Measurements from ENCODE around the gene SRRM4.
"Not testable (repeated sequence)": the region's sequence is repeated elsewhere in the genome, so short reads cannot be mapped to it uniquely, and the experiment has no call there.

Gene SRRM4

GRCh38 chr12:119008691-119009221 lies 27.4 kb downstream of the SRRM4 start:
- DNase-seq, result no peak

DNA sequence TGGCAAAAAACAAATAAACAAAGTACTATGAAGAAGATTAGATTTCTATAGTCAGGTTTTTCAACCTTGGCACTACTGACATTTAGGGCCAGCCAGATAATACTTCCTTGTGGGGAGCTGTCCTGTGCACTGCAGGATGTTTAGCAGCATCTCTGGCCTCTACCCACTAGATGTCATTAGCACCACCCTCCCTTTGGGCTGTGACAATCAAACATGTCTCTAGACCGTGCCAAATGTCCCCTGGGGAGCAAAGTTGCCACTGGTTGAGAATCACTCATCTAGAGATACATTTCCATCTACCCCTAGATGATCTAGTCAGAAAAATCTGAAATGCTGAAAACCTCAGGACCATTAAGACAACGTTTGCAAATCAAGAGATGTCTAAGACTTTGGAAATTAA lies 29.9 kb downstream of the SRRM4 start:
- DNase-seq, result no peak

DNA sequence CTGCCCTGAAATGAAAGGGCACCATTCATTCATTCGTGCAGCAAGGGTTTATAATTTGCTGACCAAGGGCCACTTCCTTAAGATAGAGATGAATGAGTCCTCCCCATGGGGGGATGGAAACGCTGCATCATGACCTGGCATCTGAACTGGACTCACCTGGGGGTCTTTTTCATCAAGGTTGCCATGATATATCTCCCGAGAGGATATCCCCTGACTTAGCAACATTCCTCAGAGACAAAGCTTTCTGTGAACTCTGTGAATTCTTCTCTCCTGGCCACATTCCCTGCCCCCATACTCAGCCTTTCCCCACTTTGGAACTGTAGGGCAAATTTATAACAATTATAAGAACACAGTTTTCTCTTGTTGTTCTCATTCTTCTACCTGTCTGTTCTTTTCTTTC lies 30.8 kb downstream of the SRRM4 start:
- DNase-seq, result no peak

DNA sequence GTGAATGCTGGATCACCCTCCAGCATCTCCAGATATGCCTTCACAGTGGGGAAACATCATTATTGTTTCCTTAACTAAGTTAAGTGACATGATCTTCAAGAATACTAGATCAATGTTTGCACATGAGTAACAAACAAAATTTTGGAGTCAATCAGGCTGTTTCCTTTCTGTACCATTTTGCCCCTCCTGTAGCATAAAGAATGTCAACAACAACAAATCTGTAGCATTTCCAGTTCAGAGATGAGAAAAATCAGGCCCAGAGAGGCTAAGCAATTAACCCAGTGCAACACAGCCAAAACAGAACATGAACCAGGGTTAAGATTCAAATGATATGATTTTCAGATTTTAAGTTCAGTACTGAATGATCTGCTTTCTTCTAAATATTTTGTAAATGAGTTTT lies 31.7 kb downstream of the SRRM4 start:
- DNase-seq, result no peak

GRCh38 chr12:119014368-119014767 lies 33.0 kb downstream of the SRRM4 start:
- DNase-seq, result no peak

GRCh38 chr12:119016715-119017114 lies 35.4 kb downstream of the SRRM4 start:
- no peak for DNase-seq

GRCh38 chr12:119019166-119019565 lies 37.8 kb downstream of the SRRM4 start:
- DNase-seq, result no peak

DNA sequence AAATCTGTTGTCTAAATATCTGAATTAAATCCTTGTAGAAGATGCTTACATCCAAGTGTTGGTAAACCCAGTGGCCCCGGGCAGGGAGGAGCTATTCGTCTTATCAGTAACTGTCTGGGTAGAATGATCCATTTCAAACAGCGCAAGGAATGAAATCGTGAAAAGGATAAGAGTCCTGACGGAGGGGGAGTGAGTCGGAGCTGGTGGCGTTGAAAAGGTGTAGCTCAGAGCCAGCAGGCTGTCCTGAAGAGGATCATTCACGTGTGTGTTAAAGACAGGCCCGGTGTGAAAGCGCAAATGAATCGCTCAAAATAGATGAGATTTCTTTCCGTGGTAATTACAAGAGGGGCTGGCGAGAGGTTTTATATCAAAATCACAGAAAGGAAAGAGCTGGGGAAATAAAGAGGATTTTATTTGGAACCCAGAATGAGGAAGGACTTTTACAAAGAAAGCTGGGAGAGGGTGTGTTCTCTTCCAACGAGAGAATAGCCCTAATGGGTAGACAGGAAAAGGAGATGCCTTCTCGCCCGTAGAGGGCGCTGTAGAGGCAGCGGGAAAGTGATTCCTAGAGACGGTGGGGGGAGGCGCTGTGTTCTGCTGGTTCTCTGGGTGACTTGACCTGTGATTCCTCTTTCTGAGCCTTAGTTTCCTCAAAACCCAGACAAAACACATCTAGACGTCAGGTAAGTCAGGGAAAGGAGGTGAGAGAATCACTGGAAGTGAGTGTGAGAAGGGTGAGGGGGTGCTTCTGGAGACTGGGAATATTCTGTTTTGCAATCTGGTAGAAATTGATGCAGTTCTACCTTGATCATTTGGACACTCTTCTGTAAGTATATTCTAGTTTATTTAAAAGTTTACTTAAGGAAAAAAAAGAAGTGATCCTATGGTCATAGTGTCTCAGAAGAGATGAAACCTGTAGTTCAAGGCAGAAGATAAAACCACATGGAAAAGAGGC lies 39.3 kb downstream of the SRRM4 start:
- DNase-seq, result no peak

- DNase-seq, result no peak
Measured at GRCh38 chr12:119024356-119024755, 43.0 kb downstream of the SRRM4 start.

DNA sequence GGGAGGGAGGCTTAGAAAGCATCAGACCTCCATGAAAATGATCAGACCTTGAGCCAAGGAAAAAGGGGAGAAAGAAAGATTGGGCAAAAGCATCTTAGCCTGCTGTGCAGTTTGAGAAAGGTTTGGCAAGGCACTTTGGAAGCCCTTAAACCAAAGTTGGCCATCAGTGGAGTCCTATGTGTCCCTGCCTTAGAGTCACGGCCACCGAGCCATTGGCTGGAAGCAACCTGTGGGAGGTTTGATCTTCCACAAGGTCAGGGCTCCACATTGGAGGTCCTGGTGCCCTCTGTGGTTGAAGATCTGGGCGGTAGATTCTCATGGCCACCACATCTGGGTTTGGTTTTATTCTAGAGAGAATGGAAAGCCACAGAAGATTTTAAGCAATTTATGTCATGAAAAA lies 44.4 kb downstream of the SRRM4 start:
- DNase-seq, result no peak

DNA sequence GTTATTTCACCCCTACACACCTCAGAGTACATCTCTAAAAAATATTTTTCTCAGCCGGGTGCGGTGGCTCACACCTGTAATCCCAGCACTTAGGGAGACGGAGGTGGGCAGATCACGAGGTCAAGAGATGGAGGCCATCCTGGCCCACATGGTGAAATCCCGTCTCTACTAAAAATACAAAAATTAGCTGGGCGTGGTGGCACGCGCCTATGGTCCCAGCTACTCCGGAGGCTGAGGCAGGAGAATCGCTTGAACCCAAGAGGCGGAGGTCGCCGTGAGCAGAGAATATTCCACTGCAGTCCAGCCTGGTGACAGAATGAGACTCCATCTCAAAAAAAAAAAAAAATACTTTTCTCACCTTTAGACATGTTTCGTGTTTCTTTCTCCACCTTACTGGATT lies 52.0 kb downstream of the SRRM4 start:
- not testable (repeated sequence) for DNase-seq

- DNase-seq, result peak; percentile 20
Measured at GRCh38 chr12:119036878-119037825, 55.8 kb downstream of the SRRM4 start.

- no peak for DNase-seq
Measured at GRCh38 chr12:119044094-119044493, 62.8 kb downstream of the SRRM4 start.

GRCh38 chr12:119047641-119048040 lies 66.3 kb downstream of the SRRM4 start:
- DNase-seq, result no peak

DNA sequence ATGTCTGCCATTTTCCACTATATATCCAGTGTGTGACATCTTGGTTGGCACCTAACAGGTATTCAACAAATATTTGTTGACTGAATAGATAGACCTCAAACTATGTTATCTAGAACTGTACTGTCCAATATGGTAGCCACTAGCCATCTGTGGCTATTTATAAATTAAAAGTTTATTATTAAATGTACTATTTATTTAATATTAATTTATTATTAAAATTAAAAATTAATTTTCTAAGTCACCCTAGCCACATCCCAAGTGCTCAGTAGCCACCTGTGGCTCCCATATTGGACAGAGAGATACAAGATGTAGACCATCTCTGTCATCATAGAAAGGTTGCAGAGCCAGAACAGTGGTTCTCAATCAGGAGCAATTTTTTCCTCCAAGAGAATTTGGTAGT lies 69.3 kb downstream of the SRRM4 start:
- DNase-seq, result no peak

GRCh38 chr12:119051474-119051873 lies 70.1 kb downstream of the SRRM4 start:
- no peak for DNase-seq

DNA sequence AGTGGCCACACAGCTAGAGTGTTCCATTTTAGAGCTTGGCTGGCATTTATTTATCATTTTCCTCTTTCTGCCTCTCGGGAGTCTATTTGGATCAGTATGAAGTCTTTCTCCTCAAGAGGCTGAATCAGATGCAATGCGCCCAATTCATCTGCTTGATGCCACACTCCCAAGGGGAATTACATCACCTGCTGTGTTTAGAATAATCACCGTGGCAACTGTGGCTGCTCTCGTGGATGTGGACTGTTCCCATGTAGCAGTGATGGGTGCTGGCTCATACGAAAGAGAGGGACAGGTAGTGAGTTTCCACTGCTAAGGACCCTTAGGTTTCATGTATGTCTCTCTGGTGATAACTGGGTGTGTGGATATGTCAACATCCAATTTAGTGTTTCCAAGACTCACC lies 70.7 kb downstream of the SRRM4 start:
- DNase-seq, result no peak

DNA sequence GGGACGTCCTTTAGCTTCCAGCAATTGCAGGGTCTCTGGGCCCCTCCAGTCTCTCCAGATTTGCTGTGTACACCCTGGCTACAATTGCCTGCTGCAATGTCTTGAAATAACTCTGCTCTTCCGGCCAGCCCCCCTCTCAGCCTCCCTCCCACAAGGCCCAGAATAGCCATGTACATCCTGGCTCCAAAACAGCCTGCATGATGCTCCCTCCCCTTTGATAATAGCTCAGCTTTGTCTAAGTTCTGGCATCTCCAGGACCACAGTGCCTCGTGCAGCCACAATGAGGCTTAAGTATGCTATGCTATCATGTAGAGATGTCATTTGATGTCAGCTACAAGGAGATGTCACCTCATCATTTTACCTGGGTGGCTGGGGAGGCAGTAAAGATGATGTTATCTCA lies 74.6 kb downstream of the SRRM4 start:
- no peak for DNase-seq

GRCh38 chr12:119060847-119061796 lies 79.8 kb downstream of the SRRM4 start:
- peak; percentile 27 for DNase-seq

GRCh38 chr12:119068129-119068856 lies 87.0 kb downstream of the SRRM4 start:
- DNase-seq, result no peak

DNA sequence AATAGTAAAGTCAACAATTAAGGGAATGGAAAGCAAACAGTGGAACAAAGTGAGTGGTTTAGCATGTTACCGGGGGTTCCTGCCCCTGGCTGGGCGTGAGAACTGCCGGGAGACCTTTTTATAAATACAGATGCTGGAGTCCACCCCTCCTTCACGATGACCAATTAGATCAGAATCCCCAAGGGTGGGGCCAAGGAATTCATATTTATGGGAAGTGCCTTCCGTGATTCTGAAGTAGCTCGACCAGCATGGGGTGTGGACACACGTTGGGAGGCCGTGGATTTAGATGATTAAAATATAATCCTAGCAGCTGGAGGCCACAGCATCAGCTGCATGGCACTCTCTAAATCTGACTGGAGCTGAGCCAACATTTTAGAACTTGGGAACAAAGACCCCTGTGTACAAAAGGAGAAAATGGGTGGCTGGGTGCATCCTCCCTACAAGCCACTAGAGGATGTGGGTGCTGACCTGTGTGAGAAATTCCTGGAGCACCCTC lies 87.9 kb downstream of the SRRM4 start:
- no peak for DNase-seq

Measured in fibroblast of skin of scalp (primary cell).